GM21515 (cell line): ENCODE results near the gene NNMT.

Experiments
- ATAC-seq: cut with Tn5 transposase; IDR thresholded peaks from one replicate; pipeline ENCODE4 v1.9.1; 2021; ENCODE audit not compliant: unreplicated experiment

The NNMT gene

DNA sequence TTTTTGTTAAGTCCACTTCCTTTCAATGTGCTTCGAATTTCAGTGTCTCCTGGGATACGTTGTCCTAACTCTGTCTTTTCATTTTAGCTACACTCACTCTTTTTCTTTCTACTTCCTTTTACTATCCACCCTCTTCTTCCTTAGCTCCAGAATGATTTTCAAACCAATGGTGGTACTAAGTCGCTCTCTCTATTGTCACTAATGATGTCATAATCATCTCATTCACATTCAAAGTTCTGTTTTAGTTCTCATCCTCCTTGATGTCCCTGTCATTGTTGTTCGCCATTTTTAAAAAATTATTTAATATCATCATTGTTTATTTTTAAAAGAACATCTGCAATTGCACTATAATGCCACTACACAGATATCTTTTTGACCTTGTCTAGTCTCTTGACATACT, 47.3 kb downstream of the NNMT start:
- ATAC-seq = no peak

DNA sequence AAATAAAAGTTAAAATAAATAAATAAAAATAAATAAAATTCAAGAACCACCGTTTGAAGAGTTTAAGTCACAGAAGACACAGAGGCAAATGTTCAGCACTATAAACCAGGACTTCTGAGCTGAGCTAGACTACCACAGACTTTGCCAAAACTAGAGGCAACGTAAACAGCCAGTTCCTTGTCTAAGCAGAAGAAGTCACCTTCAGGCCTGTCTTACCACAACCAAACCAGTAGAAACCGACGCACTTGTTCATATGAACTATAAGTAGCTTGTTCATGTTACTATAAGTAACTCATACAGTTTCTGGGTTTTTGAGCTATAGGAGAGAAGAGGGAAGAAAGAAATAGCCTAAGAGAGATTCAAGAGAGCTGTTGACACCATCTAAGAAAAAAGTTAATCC, 48.3 kb downstream of the NNMT start:
- no peak for ATAC-seq

- no peak for ATAC-seq
These were observed 49.5 kb downstream of the NNMT start for GRCh38 chr11:114345575-114346222.

DNA sequence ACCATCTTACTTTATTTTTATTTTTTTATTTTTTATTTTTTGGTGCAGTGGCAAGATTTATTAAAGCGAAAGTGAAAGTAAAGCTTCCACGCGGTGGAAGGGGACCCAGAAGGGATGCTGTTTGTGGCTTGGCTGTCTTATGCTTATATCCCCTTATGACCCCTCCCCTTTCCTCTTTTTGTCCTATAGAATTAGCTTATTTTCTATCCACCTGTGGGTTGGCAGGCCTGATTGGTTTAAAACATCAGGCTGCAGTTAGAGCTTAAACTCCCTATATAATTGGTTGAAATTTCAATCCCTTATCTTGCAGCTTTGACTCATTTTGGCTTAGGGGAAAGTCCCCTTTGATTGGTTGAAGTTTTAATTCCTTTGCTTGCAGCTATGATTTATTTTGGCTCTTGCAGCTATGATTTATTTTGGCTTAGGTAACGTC, 50.5 kb downstream of the NNMT start:
- no peak for ATAC-seq

GRCh38 chr11:114348200-114349191, 52.3 kb downstream of the NNMT start:
- no peak for ATAC-seq

- ATAC-seq = no peak
These were observed 53.8 kb downstream of the NNMT start for GRCh38 chr11:114350022-114350421.

GRCh38 chr11:114353443-114353842, 57.2 kb downstream of the NNMT start:
- no peak for ATAC-seq

- ATAC-seq = no peak
These were observed 57.9 kb downstream of the NNMT start for GRCh38 chr11:114354076-114354475.

DNA sequence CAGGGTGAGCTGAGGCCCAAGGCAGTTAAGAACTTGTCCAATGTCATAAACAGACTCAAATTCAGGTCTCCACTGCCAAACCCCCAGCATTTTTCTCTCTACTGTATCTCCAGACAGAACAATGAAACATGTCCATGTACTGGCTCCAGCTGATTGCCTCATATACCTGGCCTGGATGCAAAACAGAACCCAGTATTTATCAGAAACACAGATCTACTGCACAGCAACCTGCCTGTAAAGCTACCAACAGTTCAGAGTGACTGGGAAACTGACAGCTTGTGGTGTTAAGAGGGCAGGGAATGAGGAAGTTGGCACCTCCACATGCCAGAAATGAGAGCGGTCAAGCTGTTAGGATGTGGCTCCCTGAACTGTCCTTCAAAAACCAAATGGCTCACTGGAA, 62.5 kb downstream of the NNMT start:
- ATAC-seq = no peak

- no peak for ATAC-seq
These were observed 63.1 kb downstream of the NNMT start for GRCh38 chr11:114359342-114359741.

- no peak for ATAC-seq
These were observed 66.1 kb downstream of the NNMT start for GRCh38 chr11:114362326-114362725.

GRCh38 chr11:114362958-114363357, 66.8 kb downstream of the NNMT start:
- ATAC-seq = no peak
